ENCODE measurements around the gene GALNT18. TPM values are rescaled to one million over a fixed set of nuclear protein-coding genes. Genes with fewer than 3 reads are reported as not detected.

The GALNT18 gene
- total RNA-seq, 1 experiment from 2014 or later: 9.2 TPM

DNA sequence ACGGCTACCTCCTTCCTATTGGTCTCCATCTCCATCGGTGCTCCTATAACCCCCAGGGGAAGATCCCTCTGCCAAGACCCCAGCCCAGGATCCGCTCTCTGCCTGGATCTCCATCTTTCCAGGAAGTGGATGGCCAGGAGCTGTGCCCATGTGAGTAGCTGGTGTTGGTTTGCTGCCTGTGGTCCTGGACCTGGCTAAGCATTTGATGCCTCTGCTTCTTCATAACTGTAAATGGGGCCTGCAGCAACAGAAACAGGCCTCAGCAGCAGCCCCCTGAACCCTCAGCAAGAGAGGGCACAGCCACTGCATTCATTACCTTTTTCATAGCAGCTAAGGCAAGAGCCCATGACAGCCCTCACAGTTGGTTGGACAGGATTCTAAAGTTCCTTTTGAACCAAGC is 242.1 kb downstream of the GALNT18 start:
- Mint-ChIP-seq H3K27ac (ENCODE audit: unreplicated experiment) (no peak overlapping the region), H3K36me3 (ENCODE audit: insufficient read depth, unreplicated experiment) (no peaks in the 10 kb centered on the region), H3K4me3 (ENCODE audit: low read depth, unreplicated experiment) (no peak overlapping the region), H3K9me3 (ENCODE audit: low read depth, unreplicated experiment) (no peaks in the 10 kb centered on the region), H3K4me1 (ENCODE audit: low read depth, unreplicated experiment) (peaks cover 7% of the 10 kb centered on the region), H3K27me3 (ENCODE audit: unreplicated experiment) (no peaks in the 10 kb centered on the region)
- no peak for DNase-seq
- CTCF ChIA-PET: no interaction called here
- BruUV-seq (replicated peaks): no TSS peak
- intact Hi-C loops (cut with micrococcal nuclease; ENCODE audit: unreplicated experiment): no loop called here
- TF ChIP-seq, protein P1, sequence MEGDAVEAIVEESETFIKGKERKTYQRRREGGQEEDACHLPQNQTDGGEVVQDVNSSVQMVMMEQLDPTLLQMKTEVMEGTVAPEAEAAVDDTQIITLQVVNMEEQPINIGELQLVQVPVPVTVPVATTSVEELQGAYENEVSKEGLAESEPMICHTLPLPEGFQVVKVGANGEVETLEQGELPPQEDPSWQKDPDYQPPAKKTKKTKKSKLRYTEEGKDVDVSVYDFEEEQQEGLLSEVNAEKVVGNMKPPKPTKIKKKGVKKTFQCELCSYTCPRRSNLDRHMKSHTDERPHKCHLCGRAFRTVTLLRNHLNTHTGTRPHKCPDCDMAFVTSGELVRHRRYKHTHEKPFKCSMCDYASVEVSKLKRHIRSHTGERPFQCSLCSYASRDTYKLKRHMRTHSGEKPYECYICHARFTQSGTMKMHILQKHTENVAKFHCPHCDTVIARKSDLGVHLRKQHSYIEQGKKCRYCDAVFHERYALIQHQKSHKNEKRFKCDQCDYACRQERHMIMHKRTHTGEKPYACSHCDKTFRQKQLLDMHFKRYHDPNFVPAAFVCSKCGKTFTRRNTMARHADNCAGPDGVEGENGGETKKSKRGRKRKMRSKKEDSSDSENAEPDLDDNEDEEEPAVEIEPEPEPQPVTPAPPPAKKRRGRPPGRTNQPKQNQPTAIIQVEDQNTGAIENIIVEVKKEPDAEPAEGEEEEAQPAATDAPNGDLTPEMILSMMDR (IDR thresholded peaks at IDR 0.05; ENCODE audit: unreplicated experiment): no peak

DNA sequence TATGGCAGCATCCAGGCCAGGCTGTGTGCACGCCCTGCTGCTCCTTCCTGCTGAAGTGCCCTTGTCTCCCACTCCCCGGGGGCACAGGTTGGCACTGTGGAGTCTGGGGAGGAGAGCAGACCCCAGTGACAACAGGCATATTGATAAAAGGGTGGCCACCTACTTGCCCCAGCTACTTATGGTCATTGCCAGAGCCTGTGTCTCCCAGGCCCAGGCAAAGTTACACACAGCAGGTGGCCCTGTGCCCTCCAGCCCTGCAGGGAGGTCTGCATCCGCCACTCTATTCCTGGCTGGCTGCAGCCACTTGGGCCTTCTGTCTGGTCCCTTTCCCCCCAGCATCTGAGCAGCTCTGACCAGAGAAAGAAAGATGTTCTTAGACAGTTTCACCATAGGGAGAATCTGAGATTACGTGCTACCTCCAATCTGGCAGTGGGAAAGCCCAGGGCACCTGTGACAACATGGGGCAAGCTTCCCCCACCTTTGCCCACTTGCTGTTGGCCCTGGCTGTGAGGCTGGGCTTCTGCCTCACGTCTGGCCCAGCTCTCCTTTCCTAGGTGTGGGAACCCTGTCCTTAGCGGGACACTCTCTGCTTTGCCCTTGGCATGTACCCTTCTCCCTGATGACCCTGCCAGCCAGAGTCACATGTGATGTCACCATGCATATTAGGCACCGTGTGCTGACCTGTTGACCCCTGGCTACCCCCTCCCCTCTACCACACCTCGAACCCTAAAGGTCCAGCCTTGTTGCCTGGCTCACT is 243.4 kb downstream of the GALNT18 start:
- no peaks in the 10 kb centered on the region for H3K9me3 Mint-ChIP-seq (ENCODE audit: low read depth, unreplicated experiment)

DNA sequence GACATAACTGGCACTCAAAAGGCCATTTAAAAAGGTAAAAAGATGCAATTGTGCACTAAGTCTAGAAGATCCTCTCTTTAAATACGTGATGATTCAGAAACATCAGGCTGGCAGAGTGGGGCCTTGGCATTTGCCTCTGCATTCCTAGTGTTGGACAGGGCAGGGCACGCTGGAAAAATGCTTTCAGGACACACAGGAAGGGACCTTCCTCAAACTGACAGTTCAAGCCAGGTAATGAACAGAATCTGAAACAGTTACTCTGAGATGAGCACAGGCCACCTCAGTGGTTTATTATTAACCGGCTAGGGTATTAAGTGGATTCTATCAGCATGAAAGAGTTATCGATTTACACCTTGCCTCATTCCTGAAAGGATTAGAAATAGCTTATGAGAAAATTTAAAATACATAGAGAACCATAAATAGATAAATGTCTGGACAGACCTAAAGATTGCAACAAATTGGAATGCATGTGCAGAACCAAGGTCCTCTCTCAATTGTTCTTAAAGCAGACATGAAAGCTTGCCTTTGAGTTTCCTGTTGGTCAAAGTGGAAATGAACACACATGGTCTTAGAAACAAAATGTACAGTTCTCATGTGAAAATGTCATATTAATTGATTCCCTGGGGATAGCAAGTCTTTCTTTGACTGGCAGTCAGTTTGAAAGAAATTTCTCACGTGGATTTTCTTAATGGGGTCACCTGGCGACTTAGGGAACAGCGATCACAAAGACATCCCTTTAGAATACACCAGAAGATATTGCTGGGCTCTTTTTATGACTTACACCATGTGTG is 247.3 kb downstream of the GALNT18 start:
- Mint-ChIP-seq H3K9me3 (ENCODE audit: low read depth, unreplicated experiment) (no peaks in the 10 kb centered on the region), H3K4me3 (ENCODE audit: low read depth, unreplicated experiment) (no peak overlapping the region), H3K27me3 (ENCODE audit: unreplicated experiment) (no peaks in the 10 kb centered on the region), H3K27ac (ENCODE audit: unreplicated experiment) (no peak overlapping the region), H3K4me1 (ENCODE audit: low read depth, unreplicated experiment) (peaks cover 17% of the 10 kb centered on the region), H3K36me3 (ENCODE audit: insufficient read depth, unreplicated experiment) (no peaks in the 10 kb centered on the region)
- intact Hi-C loops (cut with micrococcal nuclease; ENCODE audit: unreplicated experiment): no loop called here
- DNase-seq: no peak
- CTCF ChIA-PET: no interaction called here
- TF ChIP-seq, protein P1 (IDR thresholded peaks at IDR 0.05; ENCODE audit: unreplicated experiment): no peak
- no TSS peak for BruUV-seq (replicated peaks)

More for the DNA sequence above, 243.4 kb downstream of the GALNT18 start:
- Mint-ChIP-seq H3K27me3 (ENCODE audit: unreplicated experiment) (no peaks in the 10 kb centered on the region), H3K27ac (ENCODE audit: unreplicated experiment) (no peak overlapping the region), H3K36me3 (ENCODE audit: insufficient read depth, unreplicated experiment) (no peaks in the 10 kb centered on the region), H3K4me1 (ENCODE audit: low read depth, unreplicated experiment) (peaks cover 17% of the 10 kb centered on the region), H3K4me3 (ENCODE audit: low read depth, unreplicated experiment) (no peak overlapping the region)
- no peak for DNase-seq
- TF ChIP-seq, protein P1 (IDR thresholded peaks at IDR 0.05; ENCODE audit: unreplicated experiment): no peak
- CTCF ChIA-PET: interaction anchor here (0.6 to 0.7 kb wide), 2 partner anchors 116 to 177 kb away, joined by 3 read pairs; no protein-coding TSS in a partner anchor
- no TSS peak for BruUV-seq (replicated peaks)
- intact Hi-C loops (cut with micrococcal nuclease; ENCODE audit: unreplicated experiment): no loop called here

- no TSS peak for BruUV-seq (replicated peaks)
- H3K27me3 Mint-ChIP-seq (ENCODE audit: unreplicated experiment): no peaks in the 10 kb centered on the region
- H3K27ac Mint-ChIP-seq (ENCODE audit: unreplicated experiment): no peak overlapping the region
- CTCF ChIA-PET: no interaction called here
- intact Hi-C loops (cut with micrococcal nuclease; ENCODE audit: unreplicated experiment): no loop called here
- peaks cover 17% of the 10 kb centered on the region for H3K4me1 Mint-ChIP-seq (ENCODE audit: low read depth, unreplicated experiment)
- DNase-seq: no peak
- no peak overlapping the region for H3K4me3 Mint-ChIP-seq (ENCODE audit: low read depth, unreplicated experiment)
- H3K36me3 Mint-ChIP-seq (ENCODE audit: insufficient read depth, unreplicated experiment): no peaks in the 10 kb centered on the region
- no peaks in the 10 kb centered on the region for H3K9me3 Mint-ChIP-seq (ENCODE audit: low read depth, unreplicated experiment)
- TF ChIP-seq, protein P1 (IDR thresholded peaks at IDR 0.05; ENCODE audit: unreplicated experiment): no peak
Observed at GRCh38 chr11:11373934-11374333, 247.9 kb downstream of the GALNT18 start.

Measured in Calu3 (cell line).